DND-41 (cell line): Measurements from ENCODE around the gene MGAT5B.

Experiments
- ATAC-seq: fragments of 200-7000 bp; cut with Tn5 transposase; 3 replicates; pipeline ENCODE4 v1.9.1; 2021; ENCODE audit warnings: low read depth; ENCODE audit not compliant: insufficient read depth
- DNase-seq: peaks from one replicate; pipeline ENCODE4 v3.0.0-alpha.2; 2020
- H2AFZ ChIP-seq: 2 replicates; pipeline ENCODE4 v1.6.0; 2012; ENCODE audit warnings: low read depth, low read length
- H3K27ac ChIP-seq: 2 replicates; pipeline ENCODE4 v1.5.1; 2012; ENCODE audit warnings: low read length, inconsistent platforms
- H3K27me3 ChIP-seq: fragments of 200-600 bp; sonication (generic); 2 replicates; pipeline ENCODE4 v1.6.0; 2012; ENCODE audit warnings: low read length, mild to moderate bottlenecking, inconsistent platforms; ENCODE audit not compliant: insufficient read depth, poor library complexity
- H3K36me3 ChIP-seq: 2 replicates; pipeline ENCODE4 v1.5.1; 2012; ENCODE audit warnings: low read length, inconsistent platforms; ENCODE audit not compliant: insufficient read depth
- H3K4me1 ChIP-seq: 2 replicates; pipeline ENCODE4 v1.5.1; 2012; ENCODE audit warnings: mild to moderate bottlenecking, low read length; ENCODE audit not compliant: insufficient read depth
- H3K4me2 ChIP-seq: 2 replicates; pipeline ENCODE4 v1.6.0; 2012; ENCODE audit warnings: mild to moderate bottlenecking, moderate library complexity, low read length, inconsistent platforms; ENCODE audit not compliant: insufficient read depth
- H3K4me3 ChIP-seq, 2 experiments: fragments of 200-600 bp in 1 of 2; shearing (Covaris generic) in 1 of 2; 2 replicates each; pipeline ENCODE4 v1.5.1; 2012 to 2016; ENCODE audit warnings: inconsistent platforms in 2 of 2, low read length in 2 of 2, mild to moderate bottlenecking in 2 of 2, low read depth in 1 of 2, moderate library complexity in 1 of 2
- H3K79me2 ChIP-seq: 2 replicates; pipeline ENCODE4 v1.6.0; 2012; ENCODE audit warnings: low read length, inconsistent platforms; ENCODE audit not compliant: insufficient read depth
- H3K9ac ChIP-seq: 2 replicates; pipeline ENCODE4 v1.6.0; 2012; ENCODE audit warnings: low read depth, mild to moderate bottlenecking, inconsistent platforms, low read length, moderate library complexity
- H3K9me3 ChIP-seq: 2 replicates; pipeline ENCODE4 v1.5.1; 2012; ENCODE audit warnings: low read length, moderate library complexity, mild to moderate bottlenecking, inconsistent platforms; ENCODE audit not compliant: insufficient read depth, severe bottlenecking
- H4K20me1 ChIP-seq: 2 replicates; pipeline ENCODE4 v1.6.0; 2012; ENCODE audit warnings: low read length; ENCODE audit not compliant: insufficient read depth
- CTCF ChIP-seq: IDR thresholded peaks from 2 replicates; pipeline ENCODE4 v1.5.1; 2012; ENCODE audit warnings: borderline replicate concordance, low read length, moderate library complexity, mild to moderate bottlenecking; ENCODE audit not compliant: poor library complexity, severe bottlenecking; ENCODE audit errors: extremely low read depth
- EZH2 ChIP-seq: IDR thresholded peaks from 3 replicates; pipeline ENCODE4 v1.6.1; 2012; ENCODE audit warnings: borderline replicate concordance, low read depth, mild to moderate bottlenecking, moderate library complexity, low read length, inconsistent platforms; ENCODE audit not compliant: severe bottlenecking

MGAT5B gene

GRCh38 chr17:76961869-76962268 is 93.7 kb downstream of the MGAT5B start:
- Histone ChIP-seq H2AFZ (no peak overlapping the region), H3K79me2 (no peaks in the 10 kb centered on the region), H3K27ac (no peak overlapping the region), H3K4me3 (no peak overlapping the region), H3K36me3 (no peaks in the 10 kb centered on the region), H3K4me2 (no peak overlapping the region), H3K9me3 (no peaks in the 10 kb centered on the region), H3K27me3 (peaks cover under 1% of the 10 kb centered on the region), H4K20me1 (no peaks in the 10 kb centered on the region), H3K9ac (no peak overlapping the region), H3K4me1 (no peaks in the 10 kb centered on the region)
- TF ChIP-seq CTCF (no peak), EZH2 (no peak)
- ATAC-seq, result no peak
- no peak for DNase-seq

- no peaks in the 10 kb centered on the region for H3K4me1 ChIP-seq
- no peak overlapping the region for H3K9ac ChIP-seq
- ATAC-seq, result no peak
- DNase-seq, result no peak
- H3K27me3 ChIP-seq, result peaks cover 10% of the 10 kb centered on the region
- H3K27ac ChIP-seq, result no peak overlapping the region
- no peak overlapping the region for H3K4me2 ChIP-seq
- H3K36me3 ChIP-seq, result no peaks in the 10 kb centered on the region
- H3K4me3 ChIP-seq, result no peak overlapping the region
- no peaks in the 10 kb centered on the region for H3K79me2 ChIP-seq
- no peaks in the 10 kb centered on the region for H4K20me1 ChIP-seq
- no peak overlapping the region for H2AFZ ChIP-seq
- H3K9me3 ChIP-seq, result no peaks in the 10 kb centered on the region
- no peak for TF ChIP-seq CTCF
- TF ChIP-seq EZH2, result no peak
Observed at GRCh38 chr17:76962858-76963257, 94.7 kb downstream of the MGAT5B start.

GRCh38 chr17:76966016-76966415 is 97.8 kb downstream of the MGAT5B start:
- no peak overlapping the region for H3K4me2 ChIP-seq
- no peak for DNase-seq
- no peak overlapping the region for H3K27ac ChIP-seq
- H3K27me3 ChIP-seq, result peaks cover 24% of the 10 kb centered on the region
- H3K4me1 ChIP-seq, result peaks cover 19% of the 10 kb centered on the region
- H2AFZ ChIP-seq, result no peak overlapping the region
- TF ChIP-seq CTCF (no peak), EZH2 (no peak)
- H3K9me3 ChIP-seq, result no peaks in the 10 kb centered on the region
- ATAC-seq, result no peak
- no peak overlapping the region for H3K4me3 ChIP-seq
- H3K9ac ChIP-seq, result no peak overlapping the region
- no peaks in the 10 kb centered on the region for H4K20me1 ChIP-seq
- H3K36me3 ChIP-seq, result no peaks in the 10 kb centered on the region
- no peaks in the 10 kb centered on the region for H3K79me2 ChIP-seq

- Histone ChIP-seq H3K4me3 (no peak overlapping the region), H4K20me1 (no peaks in the 10 kb centered on the region), H2AFZ (no peak overlapping the region), H3K27ac (no peak overlapping the region), H3K9me3 (no peaks in the 10 kb centered on the region), H3K27me3 (peaks cover 24% of the 10 kb centered on the region), H3K79me2 (no peaks in the 10 kb centered on the region), H3K4me1 (peaks cover 19% of the 10 kb centered on the region), H3K9ac (no peak overlapping the region), H3K4me2 (no peak overlapping the region), H3K36me3 (no peaks in the 10 kb centered on the region)
- no peak for ATAC-seq
- no peak for DNase-seq
- TF ChIP-seq CTCF (no peak), EZH2 (no peak)
Observed at GRCh38 chr17:76966486-76967181, 98.4 kb downstream of the MGAT5B start.
